ENCODE data around the gene KHDC4. TPM values are rescaled to one million over a fixed set of nuclear protein-coding genes. Genes with fewer than 3 reads are reported as not detected.

KHDC4 gene
- total RNA-seq, 1 experiment from 2014 or later = 68.8 TPM

DNA sequence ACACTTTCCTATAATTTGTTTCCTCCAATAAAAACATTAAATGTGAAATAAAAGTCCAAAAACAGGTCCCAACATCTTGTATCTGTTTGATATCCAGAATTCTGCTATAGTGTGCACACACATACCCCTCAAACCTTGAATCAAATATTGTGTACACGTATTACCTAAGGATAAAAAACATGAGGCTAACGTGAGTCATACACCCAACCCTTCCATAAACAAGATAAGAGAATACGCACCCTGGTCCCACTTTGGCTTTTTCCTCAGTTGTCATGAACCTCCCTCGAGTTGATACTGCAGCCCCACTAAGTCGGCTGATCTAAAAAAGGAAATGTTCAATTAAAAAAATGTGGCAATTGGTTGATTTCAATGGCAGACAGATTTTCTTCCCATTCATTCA, 5.2 kb downstream of the KHDC4 start:
- Histone ChIP-seq H3K9me3 (ENCODE audit: insufficient read depth, low read depth) (no peaks in the 10 kb centered on the region), H3K4me3 (no peak overlapping the region), H3K36me3 (ENCODE audit: low read depth) (peaks cover 79% of the 10 kb centered on the region), H3F3A (ENCODE audit: insufficient read depth, low read depth) (peaks cover 83% of the 10 kb centered on the region), H3K79me2 (ENCODE audit: low read depth) (peaks cover 86% of the 10 kb centered on the region), H2AFZ (no peak overlapping the region), H3K4me1 (replicated peaks; ENCODE audit: insufficient read depth) (peaks cover 42% of the 10 kb centered on the region), H3K9me2 (ENCODE audit: insufficient read depth) (no peaks in the 10 kb centered on the region), H3K4me2 (no peak overlapping the region), H4K20me1 (ENCODE audit: insufficient read depth) (peaks cover 64% of the 10 kb centered on the region), H3K27ac (no peak overlapping the region; the same call in 1 of the 2 replicates), H3K27me3 (ENCODE audit: insufficient read depth, low read depth) (no peaks in the 10 kb centered on the region)
- BruUV-seq (replicated peaks) = no TSS peak
- DNase-seq = no peak
- intact Hi-C loops (cut with micrococcal nuclease; ENCODE audit: unreplicated experiment) = no loop called here
- TF ChIP-seq, protein P1, sequence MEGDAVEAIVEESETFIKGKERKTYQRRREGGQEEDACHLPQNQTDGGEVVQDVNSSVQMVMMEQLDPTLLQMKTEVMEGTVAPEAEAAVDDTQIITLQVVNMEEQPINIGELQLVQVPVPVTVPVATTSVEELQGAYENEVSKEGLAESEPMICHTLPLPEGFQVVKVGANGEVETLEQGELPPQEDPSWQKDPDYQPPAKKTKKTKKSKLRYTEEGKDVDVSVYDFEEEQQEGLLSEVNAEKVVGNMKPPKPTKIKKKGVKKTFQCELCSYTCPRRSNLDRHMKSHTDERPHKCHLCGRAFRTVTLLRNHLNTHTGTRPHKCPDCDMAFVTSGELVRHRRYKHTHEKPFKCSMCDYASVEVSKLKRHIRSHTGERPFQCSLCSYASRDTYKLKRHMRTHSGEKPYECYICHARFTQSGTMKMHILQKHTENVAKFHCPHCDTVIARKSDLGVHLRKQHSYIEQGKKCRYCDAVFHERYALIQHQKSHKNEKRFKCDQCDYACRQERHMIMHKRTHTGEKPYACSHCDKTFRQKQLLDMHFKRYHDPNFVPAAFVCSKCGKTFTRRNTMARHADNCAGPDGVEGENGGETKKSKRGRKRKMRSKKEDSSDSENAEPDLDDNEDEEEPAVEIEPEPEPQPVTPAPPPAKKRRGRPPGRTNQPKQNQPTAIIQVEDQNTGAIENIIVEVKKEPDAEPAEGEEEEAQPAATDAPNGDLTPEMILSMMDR (conservative IDR thresholded peaks at IDR 0.05) = no peak
- no peak for TF ChIP-seq EZH2 (IDR thresholded peaks at IDR 0.05; ENCODE audit: low read depth)
- ChIA-PET CTCF (no interaction called here), POLR2A (ENCODE audit: unreplicated experiment) (no interaction called here)

DNA sequence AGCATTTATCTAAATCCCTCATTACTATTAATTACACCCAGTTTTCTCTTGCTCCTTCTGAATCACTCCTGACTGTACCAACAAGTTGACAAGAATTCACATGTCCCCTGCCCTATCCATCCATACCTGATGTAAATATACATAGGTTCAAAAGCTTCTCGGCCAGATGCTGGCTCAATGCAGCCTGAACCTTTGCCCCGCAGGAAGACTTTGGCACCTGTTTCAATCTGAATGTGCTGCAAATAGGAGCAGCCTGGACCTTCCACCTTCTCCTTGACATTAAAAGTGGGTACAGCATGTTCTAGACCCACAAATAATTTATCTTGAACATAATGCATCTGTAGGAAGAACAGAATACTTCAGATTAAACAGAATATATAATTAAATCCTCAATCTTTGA, 8.7 kb downstream of the KHDC4 start:
- Histone ChIP-seq H3K36me3 (ENCODE audit: low read depth) (peaks cover 76% of the 10 kb centered on the region), H3K79me2 (ENCODE audit: low read depth) (peaks cover 60% of the 10 kb centered on the region), H3K27ac (no peak overlapping the region), H3K9me2 (ENCODE audit: insufficient read depth) (no peaks in the 10 kb centered on the region), H3K27me3 (ENCODE audit: insufficient read depth, low read depth) (no peaks in the 10 kb centered on the region), H3K4me3 (no peak overlapping the region), H2AFZ (no peak overlapping the region), H3K4me1 (replicated peaks; ENCODE audit: insufficient read depth) (peaks cover 20% of the 10 kb centered on the region), H3K9me3 (ENCODE audit: insufficient read depth, low read depth) (no peaks in the 10 kb centered on the region), H3F3A (ENCODE audit: insufficient read depth, low read depth) (peaks cover 87% of the 10 kb centered on the region), H4K20me1 (ENCODE audit: insufficient read depth) (peaks cover 71% of the 10 kb centered on the region), H3K4me2 (no peak overlapping the region)
- intact Hi-C loops (cut with micrococcal nuclease; ENCODE audit: unreplicated experiment) = no loop called here
- CTCF ChIA-PET = no interaction called here
- POLR2A ChIA-PET (ENCODE audit: unreplicated experiment) = interaction anchor here (0.7 kb wide), 1 partner anchor 66 kb away, joined by 3 read pairs; the partner anchor contains the start of gene SYT11
- TF ChIP-seq, protein P1 (conservative IDR thresholded peaks at IDR 0.05) = no peak
- no peak for TF ChIP-seq EZH2 (IDR thresholded peaks at IDR 0.05; ENCODE audit: low read depth)
- BruUV-seq (replicated peaks) = no TSS peak
- no peak for DNase-seq

DNA sequence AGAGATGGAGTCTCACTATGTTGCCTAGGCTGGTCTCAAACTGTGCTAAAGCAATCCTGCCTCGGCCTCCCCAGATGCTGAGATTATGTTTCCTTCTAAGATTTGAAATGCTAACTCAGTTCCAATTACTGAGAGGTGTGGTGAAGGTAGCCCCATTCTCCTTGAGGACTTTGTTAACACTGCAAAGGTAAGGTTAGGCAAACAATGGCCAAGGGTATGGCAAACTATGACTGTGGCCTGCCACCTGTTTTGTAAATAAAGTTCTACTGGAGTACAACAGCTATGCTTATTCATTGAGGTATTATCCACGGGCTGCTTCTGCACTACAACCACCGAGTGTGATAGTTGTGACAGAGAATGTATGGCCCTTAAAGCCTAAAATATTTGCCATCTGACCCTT, 13.5 kb downstream of the KHDC4 start:
- H3K4me2 ChIP-seq = no peak overlapping the region
- no peak overlapping the region for H3K4me3 ChIP-seq
- peaks cover 92% of the 10 kb centered on the region for H3F3A ChIP-seq (ENCODE audit: insufficient read depth, low read depth)
- CTCF ChIA-PET = no interaction called here
- peaks cover 6% of the 10 kb centered on the region for H3K4me1 ChIP-seq (replicated peaks; ENCODE audit: insufficient read depth)
- H3K27ac ChIP-seq = no peak overlapping the region
- no peaks in the 10 kb centered on the region for H3K27me3 ChIP-seq (ENCODE audit: insufficient read depth, low read depth)
- no TSS peak for BruUV-seq (replicated peaks)
- H3K36me3 ChIP-seq (ENCODE audit: low read depth) = peaks cover 77% of the 10 kb centered on the region
- peaks cover 22% of the 10 kb centered on the region for H3K79me2 ChIP-seq (ENCODE audit: low read depth)
- peaks cover 46% of the 10 kb centered on the region for H4K20me1 ChIP-seq (ENCODE audit: insufficient read depth)
- H3K9me2 ChIP-seq (ENCODE audit: insufficient read depth) = no peaks in the 10 kb centered on the region
- intact Hi-C loops (cut with micrococcal nuclease; ENCODE audit: unreplicated experiment) = no loop called here
- TF ChIP-seq, protein P1 (conservative IDR thresholded peaks at IDR 0.05) = no peak
- no peak for TF ChIP-seq EZH2 (IDR thresholded peaks at IDR 0.05; ENCODE audit: low read depth)
- H2AFZ ChIP-seq = no peak overlapping the region
- POLR2A ChIA-PET (ENCODE audit: unreplicated experiment) = no interaction called here
- no peak for DNase-seq
- H3K9me3 ChIP-seq (ENCODE audit: insufficient read depth, low read depth) = no peaks in the 10 kb centered on the region

All from PC-9 (cell line).